RWPE1 (cell line): ENCODE data around the gene PLIN4.

Source experiments
- CTCF ChIA-PET: fragments of 350-600 bp; sonication (Branson Sonifier 250); formaldehyde crosslinking; extraction: SDS; loops from one replicate; lab custom pipeline; 2021; lab: Yijun Ruan, JAX
- POLR2A ChIA-PET: fragments of 400-600 bp; formaldehyde crosslinking; extraction: SDS; loops from one replicate; lab custom pipeline; 2020; ENCODE audit warnings: antibody characterized with exemption; ENCODE audit not compliant: low non-redundant PET; lab: Yijun Ruan, JAX
- DNase-seq: peaks from one replicate; pipeline ENCODE4 v3.0.0; 2012; ENCODE audit warnings: low spot score
- H3K27ac ChIP-seq: fragments of 450-650 bp; 2 replicates; pipeline ENCODE4 v1.5.1; 2017
- CTCF ChIP-seq: fragments of 450-650 bp; conservative IDR thresholded peaks from 2 replicates; pipeline ENCODE4 v1.5.1; 2017; ENCODE audit warnings: low read depth, mild to moderate bottlenecking

Gene PLIN4

GRCh38 chr19:4525563-4526002 lies 7.3 kb upstream of the PLIN4 start:
- no peak for TF ChIP-seq CTCF
- DNase-seq, result no peak
- POLR2A ChIA-PET, result interaction anchor here (0.8 kb wide), 1 partner anchor 69 kb away, joined by 3 read pairs; no protein-coding TSS in a partner anchor
- H3K27ac ChIP-seq, result no peak overlapping the region
- CTCF ChIA-PET, result interaction anchor here (0.6 to 3.2 kb wide), 18 partner anchors 9 to 1151 kb away, joined by 3 to 24 read pairs (median 4); partner anchors contain the start of gene PLIN5

GRCh38 chr19:4524808-4525562 lies 6.7 kb upstream of the PLIN4 start:
- no peak overlapping the region for H3K27ac ChIP-seq
- DNase-seq, result peak; percentile 49
- ChIA-PET POLR2A (interaction anchor here (0.8 kb wide), 1 partner anchor 68 kb away, joined by 3 read pairs; no protein-coding TSS in a partner anchor), CTCF (interaction anchor here (0.6 to 3.2 kb wide), 21 partner anchors 8 to 1152 kb away, joined by 3 to 24 read pairs (median 3); partner anchors contain the start of gene PLIN5)
- TF ChIP-seq CTCF, result peak; percentile 80

GRCh38 chr19:4523306-4524110 lies 5.2 kb upstream of the PLIN4 start:
- no peak overlapping the region for H3K27ac ChIP-seq
- ChIA-PET POLR2A (no interaction called here), CTCF (interaction anchor here (0.6 to 3.2 kb wide), 10 partner anchors 11 to 1243 kb away, joined by 3 to 24 read pairs (median 3); partner anchors contain the start of gene PLIN5)
- DNase-seq, result no peak
- TF ChIP-seq CTCF, result peak; percentile 71

GRCh38 chr19:4522291-4523002 lies 4.2 kb upstream of the PLIN4 start:
- CTCF ChIA-PET, result interaction anchor here (0.6 to 3.2 kb wide), 9 partner anchors 12 to 1245 kb away, joined by 3 to 24 read pairs (median 3); partner anchors contain the start of gene PLIN5
- H3K27ac ChIP-seq, result peak overlapping the region; percentile 93
- POLR2A ChIA-PET, result no interaction called here
- TF ChIP-seq CTCF, result no peak
- DNase-seq, result no peak

- TF ChIP-seq CTCF, result no peak
- CTCF ChIA-PET, result interaction anchor here (0.7 to 1.2 kb wide), 2 partner anchors 13 to 34 kb away, joined by 5 to 7 read pairs; partner anchors contain the start of gene PLIN5
- POLR2A ChIA-PET, result no interaction called here
- no peak for DNase-seq
- peak overlapping the region; percentile 93 for H3K27ac ChIP-seq
These were observed 3.6 kb upstream of the PLIN4 start for GRCh38 chr19:4521888-4522242.
